ENCODE measurements around the gene SRGAP2C. TPM values are rescaled to one million over a fixed set of nuclear protein-coding genes. Genes with fewer than 3 reads are reported as not detected.
"Not testable (repeated sequence)": the region's sequence is repeated elsewhere in the genome, so short reads cannot be mapped to it uniquely, and the experiment has no call there.

Gene SRGAP2C
- total RNA-seq, 1 donor from 2014 or later = 13.9 TPM

GRCh38 chr1:121226295-121226904, 41.6 kb downstream of the SRGAP2C start:
- DNase-seq (ENCODE audit: low read depth) = not testable (repeated sequence)

GRCh38 chr1:121226925-121227324, 42.1 kb downstream of the SRGAP2C start:
- not testable (repeated sequence) for DNase-seq (ENCODE audit: low read depth)

GRCh38 chr1:121227544-121228330, 43.0 kb downstream of the SRGAP2C start:
- DNase-seq (ENCODE audit: low read depth) = not testable (repeated sequence)

GRCh38 chr1:121230636-121231035, 45.9 kb downstream of the SRGAP2C start:
- not testable (repeated sequence) for DNase-seq (ENCODE audit: low read depth)

- DNase-seq (ENCODE audit: low read depth) = not testable (repeated sequence)
Measured at GRCh38 chr1:121232445-121233125, 47.8 kb downstream of the SRGAP2C start.

GRCh38 chr1:121234090-121234759, 49.5 kb downstream of the SRGAP2C start:
- DNase-seq (ENCODE audit: low read depth) = not testable (repeated sequence)

GRCh38 chr1:121238384-121238783, 53.6 kb downstream of the SRGAP2C start:
- DNase-seq (ENCODE audit: low read depth) = not testable (repeated sequence)

- not testable (repeated sequence) for DNase-seq (ENCODE audit: low read depth)
Measured at GRCh38 chr1:121243913-121244312, 59.1 kb downstream of the SRGAP2C start.

- not testable (repeated sequence) for DNase-seq (ENCODE audit: low read depth)
Measured at GRCh38 chr1:121246399-121246798, 61.6 kb downstream of the SRGAP2C start.

- not testable (repeated sequence) for DNase-seq (ENCODE audit: low read depth)
Measured at GRCh38 chr1:121252656-121253055, 67.9 kb downstream of the SRGAP2C start.

- not testable (repeated sequence) for DNase-seq (ENCODE audit: low read depth)
Measured at GRCh38 chr1:121254618-121255017, 69.8 kb downstream of the SRGAP2C start.

GRCh38 chr1:121257632-121258031, 72.9 kb downstream of the SRGAP2C start:
- not testable (repeated sequence) for DNase-seq (ENCODE audit: low read depth)

GRCh38 chr1:121258134-121258533, 73.4 kb downstream of the SRGAP2C start:
- not testable (repeated sequence) for DNase-seq (ENCODE audit: low read depth)

GRCh38 chr1:121260205-121260604, 75.4 kb downstream of the SRGAP2C start:
- peak; percentile 32 for DNase-seq (ENCODE audit: low read depth)

GRCh38 chr1:121262163-121262562, 77.4 kb downstream of the SRGAP2C start:
- DNase-seq (ENCODE audit: low read depth) = not testable (repeated sequence)

- peak; percentile 41 for DNase-seq (ENCODE audit: low read depth)
Measured at GRCh38 chr1:121263789-121264244, 79.0 kb downstream of the SRGAP2C start.

- DNase-seq (ENCODE audit: low read depth) = not testable (repeated sequence)
Measured at GRCh38 chr1:121267072-121267471, 82.3 kb downstream of the SRGAP2C start.

GRCh38 chr1:121269309-121269708, 84.5 kb downstream of the SRGAP2C start:
- DNase-seq (ENCODE audit: low read depth) = not testable (repeated sequence)

GRCh38 chr1:121269973-121270372, 85.2 kb downstream of the SRGAP2C start:
- not testable (repeated sequence) for DNase-seq (ENCODE audit: low read depth)

- not testable (repeated sequence) for DNase-seq (ENCODE audit: low read depth)
Measured at GRCh38 chr1:121271143-121271715, 86.5 kb downstream of the SRGAP2C start.

- peak; percentile 5 for DNase-seq (ENCODE audit: low read depth)
Measured at GRCh38 chr1:121275435-121275834, 90.7 kb downstream of the SRGAP2C start.
